Activated T-helper 1 cell treated with anti-CD3 and anti-CD28 coated beads, Interleukin-12 subunit alpha, Interleukin-12 subunit beta, Interleukin-2, Interleukin-4 antibody, amounts not matched to agents 30 ng/mL and 10 ng/mL and 1 ng/mL, durations not matched to agents 14 hours and 24 hours and 36 hours (primary cell): ENCODE measurements around the gene PALD1. TPM values are rescaled to one million over a fixed set of nuclear protein-coding genes. Genes with fewer than 3 reads are reported as not detected.

Source experiments
- DNase-seq: peaks from one replicate; pipeline ENCODE4 v3.0.0; 2021; ENCODE audit warnings: low spot score
- H3K27ac Mint-ChIP-seq: one replicate; pipeline ENCODE4 v1.8.0; 2021; ENCODE audit warnings: mild to moderate bottlenecking, mixed read lengths
- H3K27me3 Mint-ChIP-seq: one replicate; pipeline ENCODE4 v1.8.0; 2022; ENCODE audit warnings: mild to moderate bottlenecking, moderate library complexity, mixed read lengths; ENCODE audit not compliant: insufficient read depth
- H3K36me3 Mint-ChIP-seq: one replicate; pipeline ENCODE4 v1.8.0; 2021; ENCODE audit warnings: low read depth, mixed read lengths
- H3K4me1 Mint-ChIP-seq: one replicate; pipeline ENCODE4 v1.8.0; 2021; ENCODE audit warnings: low read depth, mixed read lengths
- H3K4me3 Mint-ChIP-seq: one replicate; pipeline ENCODE4 v1.8.0; 2021; ENCODE audit warnings: mild to moderate bottlenecking, moderate library complexity, mixed read lengths
- H3K9me3 Mint-ChIP-seq: one replicate; pipeline ENCODE4 v1.8.0; 2021; ENCODE audit warnings: mixed read lengths
- intact Hi-C: fragments of 100-400 bp; cut with micrococcal nuclease; formaldehyde crosslinking; loops from one replicate; pipeline ENCODE4 v1.15.1; 2024
- total RNA-seq: library from RNA; stranded (reverse); gene quantifications from 2 replicates; pipeline ENCODE4 v1.2.3, GENCODE V29; 2022

The PALD1 gene
- total RNA-seq, 1 donor from 2014 or later, result 0.88 TPM

DNA sequence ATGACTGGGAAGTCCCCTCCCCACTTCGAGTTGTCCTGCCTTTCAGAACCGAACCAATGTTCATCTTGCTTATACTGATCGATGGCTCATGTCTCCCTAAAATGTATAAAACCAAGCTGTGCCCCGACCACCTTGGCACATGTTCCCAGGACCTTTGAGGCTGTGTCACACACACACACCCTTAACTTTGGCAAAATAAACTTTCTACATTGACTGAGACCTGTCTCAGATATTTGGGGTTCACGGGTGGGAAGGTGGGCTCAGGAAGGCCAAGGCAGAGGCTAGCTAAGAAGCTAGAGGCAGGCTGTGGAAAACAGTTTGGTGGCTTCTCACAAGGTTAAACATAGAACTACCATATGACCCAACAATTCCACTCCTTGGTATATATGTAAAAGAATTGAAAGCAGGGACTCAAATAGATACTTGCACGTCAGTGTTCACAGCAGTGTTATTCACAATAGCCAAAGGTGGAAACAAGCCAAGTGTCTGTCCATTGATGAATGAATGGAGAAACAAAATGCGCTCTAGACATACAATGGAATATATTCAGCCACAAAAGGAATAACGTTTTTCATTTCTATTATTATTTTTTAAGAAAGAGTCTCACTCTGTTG lies 108.6 kb downstream of the PALD1 start:
- peak overlapping the region; percentile 92 for H3K27ac Mint-ChIP-seq
- H3K27me3 Mint-ChIP-seq, result peaks cover 11% of the 10 kb centered on the region
- no peaks in the 10 kb centered on the region for H3K36me3 Mint-ChIP-seq
- intact Hi-C loops, result loop anchor here (1.0 kb wide), 4 partner anchors 9 to 69 kb away; no protein-coding TSS in a partner anchor
- DNase-seq, result no peak
- H3K4me1 Mint-ChIP-seq, result peaks cover 26% of the 10 kb centered on the region
- no peaks in the 10 kb centered on the region for H3K9me3 Mint-ChIP-seq
- H3K4me3 Mint-ChIP-seq, result no peak overlapping the region

DNA sequence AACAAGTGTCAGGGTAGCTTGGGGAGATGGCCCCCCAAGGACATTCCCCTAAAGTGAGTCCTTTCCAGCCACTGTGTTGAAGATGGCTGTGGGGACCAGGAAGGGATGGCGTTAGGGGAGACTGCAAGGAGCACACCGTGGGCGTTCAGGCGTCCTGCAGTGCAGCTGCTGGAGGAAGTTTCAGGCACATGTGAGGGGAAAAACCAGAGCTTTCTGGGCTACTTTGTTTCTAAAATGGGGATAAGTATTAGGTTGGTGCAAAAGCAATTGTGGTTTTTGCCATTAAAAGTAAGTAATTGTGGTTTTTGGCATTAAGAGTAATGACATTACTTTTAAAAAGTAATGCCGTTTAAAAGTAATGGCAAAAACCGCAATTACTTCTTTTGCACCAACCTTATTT lies 109.7 kb downstream of the PALD1 start:
- Mint-ChIP-seq H3K27me3 (peaks cover 8% of the 10 kb centered on the region), H3K36me3 (no peaks in the 10 kb centered on the region), H3K9me3 (no peaks in the 10 kb centered on the region), H3K4me1 (peaks cover 34% of the 10 kb centered on the region), H3K4me3 (no peak overlapping the region), H3K27ac (no peak overlapping the region)
- no peak for DNase-seq
- intact Hi-C loops, result no loop called here

DNA sequence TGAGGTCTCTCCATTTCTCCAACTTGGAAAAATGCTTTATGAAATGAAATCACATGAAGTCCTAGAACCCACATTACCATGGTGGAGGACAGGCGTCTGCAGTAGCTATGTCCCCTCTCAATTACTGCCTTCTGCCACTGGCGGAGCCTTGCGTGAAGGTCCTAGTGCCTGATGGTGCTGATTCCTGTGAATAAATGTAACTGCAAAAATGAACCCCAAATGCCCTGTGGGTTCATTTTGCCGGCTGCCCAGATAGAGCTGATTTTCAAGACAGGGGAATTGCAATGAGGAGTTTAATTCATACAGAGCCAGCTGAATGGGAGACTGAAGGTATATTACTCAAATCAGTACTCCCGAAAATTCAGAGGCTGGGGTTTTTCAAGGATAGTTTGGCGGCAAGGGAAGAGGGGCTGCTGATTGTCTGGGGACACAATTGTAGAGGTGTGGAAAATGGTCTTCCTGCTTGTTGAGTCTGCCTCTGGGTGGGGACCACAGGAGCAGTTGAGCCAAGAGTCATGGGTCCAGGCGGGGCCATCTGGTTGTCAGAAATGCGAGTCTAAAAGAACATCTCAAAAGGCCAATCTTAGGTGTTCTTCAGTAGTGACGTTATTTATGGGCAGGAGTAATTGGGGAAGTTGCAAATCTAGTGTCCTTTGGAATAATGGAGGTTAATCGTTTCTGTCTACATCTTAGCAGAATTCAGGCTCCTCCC lies 110.4 kb downstream of the PALD1 start:
- no peaks in the 10 kb centered on the region for H3K36me3 Mint-ChIP-seq
- no peak for DNase-seq
- peak overlapping the region; percentile 28 for H3K27ac Mint-ChIP-seq
- intact Hi-C loops, result no loop called here
- H3K9me3 Mint-ChIP-seq, result no peaks in the 10 kb centered on the region
- no peak overlapping the region for H3K4me3 Mint-ChIP-seq
- peaks cover 34% of the 10 kb centered on the region for H3K4me1 Mint-ChIP-seq
- peaks cover 8% of the 10 kb centered on the region for H3K27me3 Mint-ChIP-seq

DNA sequence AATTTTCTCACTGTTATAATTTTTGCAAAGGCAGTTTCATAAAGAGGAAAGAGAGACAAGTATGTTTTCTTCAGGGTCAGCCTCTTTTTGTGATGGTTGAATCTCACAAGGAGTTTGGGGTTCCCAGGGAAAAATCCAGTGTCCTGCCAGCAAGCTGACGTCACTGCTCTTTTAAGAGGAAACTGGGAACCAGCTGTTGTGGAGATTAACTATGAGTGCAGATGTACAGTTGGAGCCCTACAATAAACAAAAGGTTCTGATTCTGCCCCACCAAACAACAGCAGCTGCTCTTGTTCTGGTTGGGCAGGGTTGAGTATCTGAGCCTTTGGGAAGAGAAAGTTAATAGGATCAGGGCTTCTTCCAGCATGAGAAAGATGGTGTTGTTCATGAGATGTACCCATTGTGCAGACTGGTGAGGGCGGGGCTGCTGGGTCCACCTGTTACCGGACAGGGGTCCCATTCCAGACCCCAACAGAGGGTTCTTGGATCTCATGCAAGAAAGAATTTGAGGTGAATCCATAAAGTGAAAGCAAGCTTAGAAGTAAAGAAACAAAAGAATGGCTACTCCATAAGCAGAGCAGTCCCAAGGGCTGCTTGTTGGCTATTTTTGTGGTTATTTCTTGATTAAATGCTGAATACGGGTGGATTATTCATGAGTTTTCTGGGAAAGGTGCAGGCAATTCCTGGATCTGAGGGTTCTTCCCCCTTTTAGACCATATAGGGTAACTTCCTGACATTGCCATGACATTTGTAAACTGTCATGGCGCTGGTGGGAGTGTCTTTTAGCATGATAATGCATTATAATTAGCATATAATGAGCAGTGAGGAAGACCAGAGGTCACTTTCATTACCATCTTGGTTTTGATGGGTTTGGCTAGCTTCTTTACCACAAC lies 111.4 kb downstream of the PALD1 start:
- no peak overlapping the region for H3K27ac Mint-ChIP-seq
- no peak for DNase-seq
- H3K4me1 Mint-ChIP-seq, result peaks cover 38% of the 10 kb centered on the region
- no peak overlapping the region for H3K4me3 Mint-ChIP-seq
- H3K9me3 Mint-ChIP-seq, result no peaks in the 10 kb centered on the region
- peaks cover 4% of the 10 kb centered on the region for H3K36me3 Mint-ChIP-seq
- intact Hi-C loops, result no loop called here
- H3K27me3 Mint-ChIP-seq, result peaks cover 8% of the 10 kb centered on the region

DNA sequence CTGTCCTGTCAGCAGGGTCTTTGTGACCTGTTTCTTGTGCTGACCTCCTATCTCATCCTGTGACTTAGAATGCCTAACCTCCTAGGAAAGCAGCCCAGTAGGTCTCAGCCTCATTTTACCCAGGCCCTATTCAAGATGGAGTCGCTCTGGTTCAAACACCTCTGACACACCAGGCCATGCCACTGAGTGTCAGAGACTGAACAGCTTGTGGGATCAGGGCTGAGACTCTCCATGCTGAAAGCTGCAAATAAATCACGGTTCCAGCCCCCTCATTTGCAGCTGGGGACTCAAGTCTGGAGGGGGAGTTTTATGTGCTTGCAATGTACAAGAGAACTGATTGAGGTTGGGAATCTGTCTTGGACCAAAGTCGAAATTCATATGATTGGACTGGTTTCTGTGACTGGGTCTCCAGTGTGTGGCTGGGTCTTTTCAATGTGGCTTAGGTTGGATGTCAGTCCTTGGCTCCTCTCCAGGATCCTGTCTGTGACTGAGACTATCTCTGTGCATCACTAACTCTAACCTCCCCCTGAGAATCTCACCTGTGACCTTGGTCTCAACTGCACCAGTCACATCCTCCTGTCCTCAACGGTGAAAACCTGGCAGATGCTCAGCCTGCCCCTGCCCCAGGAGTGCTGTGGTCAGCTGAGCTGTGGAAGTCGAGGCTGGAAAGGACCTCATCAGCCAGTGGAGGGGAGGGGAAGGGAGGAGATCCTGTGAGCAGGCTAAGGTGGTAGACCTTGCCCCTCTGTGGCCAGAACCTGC lies 112.3 kb downstream of the PALD1 start:
- Mint-ChIP-seq H3K4me1 (peaks cover 42% of the 10 kb centered on the region), H3K9me3 (no peaks in the 10 kb centered on the region), H3K27me3 (peaks cover 8% of the 10 kb centered on the region), H3K4me3 (no peak overlapping the region), H3K36me3 (peaks cover 4% of the 10 kb centered on the region), H3K27ac (no peak overlapping the region)
- no peak for DNase-seq
- intact Hi-C loops, result no loop called here

DNA sequence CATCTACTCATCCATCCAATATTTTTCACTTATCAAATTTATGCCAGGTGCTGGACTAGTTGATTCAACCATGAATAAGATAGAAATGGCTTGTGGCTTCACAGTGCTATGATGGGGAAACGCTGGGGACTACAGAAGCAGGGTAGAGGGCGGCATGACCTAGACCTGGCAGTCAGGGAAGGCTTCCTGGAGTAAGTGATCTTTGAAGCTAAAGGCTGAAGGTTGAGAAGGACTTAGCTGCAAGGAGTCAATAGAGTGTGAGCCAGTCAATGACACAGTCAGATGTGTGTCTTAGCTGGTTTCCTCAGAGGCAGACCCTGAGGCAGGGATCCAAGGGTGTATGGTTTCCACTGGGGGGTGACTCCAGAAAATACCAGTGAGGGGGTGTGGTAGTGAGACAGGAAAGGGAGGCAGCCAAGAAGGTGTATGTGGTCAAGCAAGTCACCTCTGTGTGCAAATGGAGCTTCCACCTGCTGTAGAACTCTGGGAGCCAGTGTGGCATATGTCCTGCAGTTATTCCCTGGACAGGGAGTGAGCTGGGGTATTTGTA lies 113.7 kb downstream of the PALD1 start:
- DNase-seq, result no peak
- Mint-ChIP-seq H3K27me3 (peaks cover 8% of the 10 kb centered on the region), H3K27ac (peak overlapping the region; percentile 49), H3K4me1 (peaks cover 43% of the 10 kb centered on the region), H3K36me3 (peaks cover 9% of the 10 kb centered on the region), H3K4me3 (peak overlapping the region; percentile 24), H3K9me3 (no peaks in the 10 kb centered on the region)
- intact Hi-C loops, result no loop called here

DNA sequence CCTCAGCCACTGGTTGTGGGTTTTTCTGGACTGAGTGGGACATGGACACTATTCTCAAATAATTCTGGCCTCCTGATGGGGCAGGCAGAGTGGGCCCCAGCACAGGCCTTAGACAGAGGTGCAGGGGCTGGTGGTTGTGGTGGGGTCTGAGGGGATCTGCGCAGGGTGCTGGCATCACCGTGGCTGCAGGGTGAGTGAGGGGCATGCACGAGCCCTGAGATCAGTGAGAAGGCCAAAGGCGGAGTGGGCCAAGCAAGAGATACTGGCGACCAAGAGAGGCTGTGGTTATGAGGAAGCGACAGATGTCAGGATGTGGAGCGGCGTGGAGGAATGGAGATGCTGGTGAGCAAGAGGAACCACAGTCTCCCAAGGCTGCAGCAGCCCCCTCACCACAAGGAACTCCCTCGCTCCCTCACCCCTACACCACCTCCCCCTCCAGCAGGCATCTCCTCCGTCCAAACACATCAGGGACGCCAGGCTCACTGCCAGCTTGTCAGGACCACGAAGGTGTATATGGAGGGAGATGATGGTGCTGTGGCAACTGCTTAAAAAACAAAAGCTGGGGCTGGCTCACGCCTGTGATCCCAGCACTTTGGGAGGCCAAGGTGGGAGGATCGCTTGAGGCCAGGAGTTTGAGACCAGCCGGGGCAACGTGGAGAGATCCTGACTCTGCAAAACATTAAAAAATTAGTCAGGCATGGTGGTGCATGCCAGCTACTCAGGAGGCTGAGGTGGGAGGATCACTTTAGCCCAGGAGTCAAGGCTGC lies 114.4 kb downstream of the PALD1 start:
- Mint-ChIP-seq H3K4me3 (no peak overlapping the region), H3K36me3 (peaks cover 15% of the 10 kb centered on the region), H3K27ac (no peak overlapping the region), H3K4me1 (peaks cover 42% of the 10 kb centered on the region), H3K9me3 (no peaks in the 10 kb centered on the region), H3K27me3 (peaks cover 8% of the 10 kb centered on the region)
- no peak for DNase-seq
- intact Hi-C loops, result no loop called here

DNA sequence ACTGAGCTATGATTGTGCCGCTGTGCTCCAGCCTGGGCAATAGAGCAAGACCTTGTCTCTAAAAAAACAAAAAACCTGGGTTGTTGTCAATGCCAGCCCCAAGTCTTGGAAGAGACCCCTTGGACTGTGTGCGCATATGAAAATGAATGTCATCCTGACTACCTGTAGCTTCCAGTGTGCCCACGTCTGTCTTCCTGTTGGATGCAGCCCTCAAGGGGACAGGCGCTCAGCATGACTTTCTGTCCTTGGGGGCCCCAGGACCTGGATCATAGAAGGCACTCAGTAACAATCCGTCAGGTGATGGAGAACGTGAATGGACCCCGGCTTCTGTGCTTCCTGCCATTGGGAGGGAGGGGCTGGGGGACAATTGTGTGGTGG lies 114.9 kb downstream of the PALD1 start:
- Mint-ChIP-seq H3K36me3 (peaks cover 19% of the 10 kb centered on the region), H3K4me1 (peaks cover 37% of the 10 kb centered on the region), H3K9me3 (no peaks in the 10 kb centered on the region), H3K4me3 (no peak overlapping the region), H3K27me3 (peaks cover 8% of the 10 kb centered on the region), H3K27ac (no peak overlapping the region)
- DNase-seq, result no peak
- intact Hi-C loops, result no loop called here

DNA sequence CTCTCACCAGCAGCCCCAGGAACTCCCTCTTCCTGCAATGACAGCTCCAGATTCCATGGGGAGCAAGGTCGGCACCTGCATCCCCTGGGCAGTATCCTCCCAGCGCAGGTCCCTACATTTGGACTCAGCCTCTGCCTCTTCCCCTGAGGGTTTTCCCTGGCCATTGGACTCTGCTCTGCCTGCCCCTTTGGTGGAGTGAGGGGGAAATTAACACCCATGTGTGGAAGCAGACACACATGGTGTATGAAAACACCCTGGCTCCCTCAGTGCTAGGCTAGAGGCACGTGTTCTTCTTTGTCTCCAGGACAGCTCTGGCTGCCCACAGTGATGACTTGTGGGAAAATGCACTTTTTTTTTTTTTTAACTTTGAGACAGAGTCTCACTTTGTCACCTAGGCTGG lies 115.6 kb downstream of the PALD1 start:
- peaks cover 8% of the 10 kb centered on the region for H3K27me3 Mint-ChIP-seq

DNA sequence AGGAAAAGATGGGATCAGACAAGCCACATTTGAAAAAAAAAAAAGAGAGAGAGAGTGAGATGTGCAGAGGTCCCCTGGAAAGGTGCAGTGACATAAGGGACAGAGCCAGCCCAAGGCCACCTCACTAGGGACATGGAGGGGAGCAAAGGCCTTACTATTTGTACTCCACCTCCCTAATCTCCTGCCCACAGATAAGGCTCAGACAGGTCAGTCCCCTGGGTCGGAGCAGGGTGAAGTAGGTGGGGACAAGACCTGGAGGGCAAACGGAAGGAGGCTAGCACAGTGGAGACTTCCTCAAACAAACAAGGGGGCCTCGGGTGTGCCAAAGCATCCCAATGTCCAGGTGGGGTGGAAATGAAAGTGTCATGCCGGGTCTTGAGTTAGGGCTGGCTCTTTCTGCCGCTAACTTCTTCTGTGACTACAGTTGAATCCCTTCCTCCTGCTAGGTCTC lies 117.0 kb downstream of the PALD1 start:
- H3K4me3 Mint-ChIP-seq, result no peak overlapping the region
- H3K36me3 Mint-ChIP-seq, result peaks cover 29% of the 10 kb centered on the region
- no peak for DNase-seq
- no peak overlapping the region for H3K27ac Mint-ChIP-seq
- peaks cover 8% of the 10 kb centered on the region for H3K27me3 Mint-ChIP-seq
- intact Hi-C loops, result loop anchor here (2.0 kb wide), 1 partner anchor 17 kb away; no protein-coding TSS in a partner anchor
- peaks cover 33% of the 10 kb centered on the region for H3K4me1 Mint-ChIP-seq
- no peaks in the 10 kb centered on the region for H3K9me3 Mint-ChIP-seq

More for the DNA sequence above, 115.6 kb downstream of the PALD1 start:
- no peak for DNase-seq
- peaks cover 24% of the 10 kb centered on the region for H3K36me3 Mint-ChIP-seq
- intact Hi-C loops, result loop anchor here (2.0 kb wide), 1 partner anchor 15 kb away; no protein-coding TSS in a partner anchor
- H3K27ac Mint-ChIP-seq, result peak overlapping the region; percentile 46
- H3K4me3 Mint-ChIP-seq, result no peak overlapping the region
- peaks cover 33% of the 10 kb centered on the region for H3K4me1 Mint-ChIP-seq
- no peaks in the 10 kb centered on the region for H3K9me3 Mint-ChIP-seq

DNA sequence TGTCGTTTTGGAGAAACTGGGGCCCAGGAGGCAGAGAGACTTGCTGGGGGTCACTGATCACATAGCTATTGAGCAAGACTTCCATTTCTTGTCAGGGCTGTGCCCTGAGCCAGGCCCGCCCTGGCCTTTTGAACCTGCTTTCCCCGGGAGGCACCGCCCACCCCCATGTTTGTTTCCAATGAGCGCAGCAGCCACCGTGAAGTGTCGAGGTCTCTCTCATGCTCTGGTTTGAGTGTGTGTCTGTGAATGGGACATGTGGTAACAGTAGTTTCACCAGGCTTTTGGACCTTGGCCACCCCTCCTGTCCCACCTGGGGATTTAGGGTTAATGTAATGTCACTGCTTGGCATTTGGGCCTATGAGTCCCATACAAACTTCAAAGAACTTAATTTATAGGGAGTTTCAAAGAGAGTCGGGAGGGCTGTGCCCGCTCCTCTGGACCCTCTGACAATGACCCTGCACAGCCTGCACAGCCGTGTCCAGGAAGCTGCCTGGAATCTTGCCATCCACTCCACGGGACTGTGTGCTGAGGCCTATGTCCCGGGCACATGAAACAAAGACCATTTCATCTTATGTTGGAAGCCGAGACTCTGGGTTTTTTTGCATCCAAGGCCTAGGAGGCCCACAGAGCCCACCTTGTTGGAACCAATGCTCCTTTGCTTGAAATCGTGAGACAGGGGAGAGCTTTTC lies 117.7 kb downstream of the PALD1 start:
- DNase-seq, result no peak

More for the DNA sequence above, 117.7 kb downstream of the PALD1 start:
- H3K27me3 Mint-ChIP-seq, result peaks cover 2% of the 10 kb centered on the region
- H3K4me3 Mint-ChIP-seq, result no peak overlapping the region
- no peaks in the 10 kb centered on the region for H3K9me3 Mint-ChIP-seq
- peaks cover 29% of the 10 kb centered on the region for H3K36me3 Mint-ChIP-seq
- peaks cover 35% of the 10 kb centered on the region for H3K4me1 Mint-ChIP-seq
- intact Hi-C loops, result no loop called here
- no peak overlapping the region for H3K27ac Mint-ChIP-seq
